Thymus (tissue), 11 donors: ENCODE results near the gene NGF. TPM values are rescaled to one million over a fixed set of nuclear protein-coding genes. Genes with fewer than 3 reads are reported as not detected.
"Not testable (repeated sequence)": the region's sequence is repeated elsewhere in the genome, so short reads cannot be mapped to it uniquely, and the experiment has no call there.

Experiments
- DNase-seq, 9 donors: peaks; one replicate each; pipeline ENCODE4 v3.0.0-alpha.2; 2013; ENCODE audit warnings: low spot score in 9 of 9, low read depth in 6 of 9, missing footprints in 1 of 9
- H3K27ac ChIP-seq, 2 donors: one replicate each; pipeline ENCODE4 v1.5.1; 2013; ENCODE audit warnings: control low read depth in 1 of 2, low read depth in 1 of 2, low read length in 1 of 2, mild to moderate bottlenecking in 1 of 2, moderate library complexity in 1 of 2
- H3K27me3 ChIP-seq, 2 donors: one replicate each; pipeline ENCODE4 v1.5.1; 2013; ENCODE audit warnings: low read length in 1 of 2; ENCODE audit not compliant: control insufficient read depth in 2 of 2, insufficient read depth in 1 of 2
- H3K36me3 ChIP-seq, 2 donors: one replicate each; pipeline ENCODE4 v1.5.1; 2013; ENCODE audit warnings: low read length in 1 of 2, mild to moderate bottlenecking in 1 of 2, moderate library complexity in 1 of 2; ENCODE audit not compliant: control insufficient read depth in 2 of 2, insufficient read depth in 2 of 2
- H3K4me1 ChIP-seq, 2 donors: one replicate each; pipeline ENCODE4 v1.5.1; 2013; ENCODE audit warnings: low read length in 2 of 2; ENCODE audit not compliant: control insufficient read depth in 2 of 2, insufficient read depth in 2 of 2
- H3K4me3 ChIP-seq, 2 donors: one replicate each; pipeline ENCODE4 v1.5.1; 2013; ENCODE audit warnings: low read length in 2 of 2, control low read depth in 1 of 2, mild to moderate bottlenecking in 1 of 2
- H3K9me3 ChIP-seq, 2 donors: one replicate each; pipeline ENCODE4 v1.5.1; 2013; ENCODE audit warnings: low read length in 1 of 2, mild to moderate bottlenecking in 1 of 2; ENCODE audit not compliant: control insufficient read depth in 2 of 2, insufficient read depth in 1 of 2
- WGBS: extraction: QIAGEN DNeasy Blood & Tissue Kit; methylation state at CpG from one replicate; pipeline ENCODE4 v1.1.7; 2013; 5-methylcytosine and 5-hydroxymethylcytosine counted together
- polyA plus RNA-seq: library from polyadenylated mRNA; stranded (reverse); fragments of 200-250 nt; gene quantifications from one replicate; pipeline ENCODE4 v1.2.3, GENCODE V29; 2013
- total RNA-seq: library from RNA; stranded (reverse); fragments of 120-200 nt; gene quantifications from one replicate; pipeline ENCODE4 v1.2.4, GENCODE V29; 2013
- donor health status: healthy.

The NGF gene
- total and polyA plus RNA-seq, 2 donors: 0.47 to 1.1 TPM

- H3K36me3 ChIP-seq: no peaks in the 10 kb centered on the region
- no peak for DNase-seq
- H3K27me3 ChIP-seq: no peaks in the 10 kb centered on the region
- no peaks in the 10 kb centered on the region for H3K4me1 ChIP-seq
- H3K27ac ChIP-seq: no peak overlapping the region
- 82% methylated on average over 3 of the region's 3 CpGs for WGBS
- no peaks in the 10 kb centered on the region for H3K9me3 ChIP-seq
- no peak overlapping the region for H3K4me3 ChIP-seq
These were observed 23.3 kb downstream of the NGF start for GRCh38 chr1:115314765-115315164.

GRCh38 chr1:115314092-115314491 is 24.0 kb downstream of the NGF start:
- Histone ChIP-seq H3K27me3 (no peaks in the 10 kb centered on the region), H3K36me3 (no peaks in the 10 kb centered on the region), H3K4me1 (no peaks in the 10 kb centered on the region), H3K27ac (no peak overlapping the region), H3K4me3 (no peak overlapping the region), H3K9me3 (no peaks in the 10 kb centered on the region)
- DNase-seq: no peak
- whole genome bisulfite sequencing: 67% methylated on average over 4 of the region's 4 CpGs

GRCh38 chr1:115313182-115313581 is 24.9 kb downstream of the NGF start:
- no peaks in the 10 kb centered on the region for H3K9me3 ChIP-seq
- H3K4me3 ChIP-seq: no peak overlapping the region
- H3K36me3 ChIP-seq: no peaks in the 10 kb centered on the region
- no peak overlapping the region for H3K27ac ChIP-seq
- H3K27me3 ChIP-seq: no peaks in the 10 kb centered on the region
- no peaks in the 10 kb centered on the region for H3K4me1 ChIP-seq
- WGBS: 100% methylated on average over 1 of the region's 1 CpG
- DNase-seq: no peak

- H3K9me3 ChIP-seq: no peaks in the 10 kb centered on the region
- no peak for DNase-seq
- H3K27me3 ChIP-seq: no peaks in the 10 kb centered on the region
- H3K36me3 ChIP-seq: no peaks in the 10 kb centered on the region
- no peaks in the 10 kb centered on the region for H3K4me1 ChIP-seq
- H3K4me3 ChIP-seq: no peak overlapping the region
- no peak overlapping the region for H3K27ac ChIP-seq
These were observed 25.3 kb downstream of the NGF start for GRCh38 chr1:115312742-115313141.

GRCh38 chr1:115311474-115311989 is 26.5 kb downstream of the NGF start:
- no peak for DNase-seq
- Histone ChIP-seq H3K4me1 (no peaks in the 10 kb centered on the region), H3K4me3 (no peak overlapping the region), H3K36me3 (no peaks in the 10 kb centered on the region), H3K27ac (no peak overlapping the region), H3K27me3 (no peaks in the 10 kb centered on the region), H3K9me3 (no peaks in the 10 kb centered on the region)
- 93% methylated on average over 1 of the region's 1 CpG for WGBS

- Histone ChIP-seq H3K4me3 (no peak overlapping the region), H3K27me3 (no peaks in the 10 kb centered on the region), H3K27ac (no peak overlapping the region), H3K36me3 (no peaks in the 10 kb centered on the region), H3K4me1 (no peaks in the 10 kb centered on the region), H3K9me3 (no peaks in the 10 kb centered on the region)
- DNase-seq: no peak
- WGBS: 99% methylated on average over 2 of the region's 2 CpGs
These were observed 27.2 kb downstream of the NGF start for GRCh38 chr1:115310581-115311473.

- H3K9me3 ChIP-seq, DNase-seq, H3K27ac ChIP-seq, H3K27me3 ChIP-seq, H3K4me1 ChIP-seq, H3K36me3 ChIP-seq, H3K4me3 ChIP-seq: not testable (repeated sequence)
These were observed 28.5 kb downstream of the NGF start for GRCh38 chr1:115309504-115309903.

GRCh38 chr1:115308969-115309368 is 29.1 kb downstream of the NGF start:
- no peak for DNase-seq
- H3K36me3 ChIP-seq: no peaks in the 10 kb centered on the region
- no peak overlapping the region for H3K27ac ChIP-seq
- H3K9me3 ChIP-seq: no peaks in the 10 kb centered on the region
- H3K27me3 ChIP-seq: no peaks in the 10 kb centered on the region
- WGBS: 80% methylated on average over 1 of the region's 1 CpG
- no peaks in the 10 kb centered on the region for H3K4me1 ChIP-seq
- no peak overlapping the region for H3K4me3 ChIP-seq

- Histone ChIP-seq H3K27me3 (no peaks in the 10 kb centered on the region), H3K36me3 (no peaks in the 10 kb centered on the region), H3K4me3 (no peak overlapping the region), H3K9me3 (peaks cover 0 to 2% of the 10 kb centered on the region in 2 donors), H3K27ac (no peak overlapping the region), H3K4me1 (no peaks in the 10 kb centered on the region)
- no peak for DNase-seq
These were observed 30.4 kb downstream of the NGF start for GRCh38 chr1:115307661-115308060.
